ENCODE measurements around the gene CASZ1. TPM values are rescaled to one million over a fixed set of nuclear protein-coding genes. Genes with fewer than 3 reads are reported as not detected.

Gene CASZ1
- polyA plus RNA-seq, 3 donors, result 0.30 to 3.7 (median 0.50) TPM

GRCh38 chr1:10640843-10641553 is 155.4 kb downstream of the CASZ1 start:
- no peaks in the 10 kb centered on the region for H3K36me3 ChIP-seq (replicated peaks in 1 of 2; ENCODE audit: control insufficient read depth in 1 of 2, insufficient read depth in 2 of 2, low read length in 2 of 2)
- 91% methylated on average over 9 of the region's 16 CpGs for WGBS (ENCODE audit: insufficient coverage)
- no peaks in the 10 kb centered on the region for H3K4me1 Mint-ChIP-seq
- no peaks in the 10 kb centered on the region for H4K20me1 ChIP-seq (ENCODE audit: insufficient read depth, low read length)
- H3K79me2 ChIP-seq (ENCODE audit: insufficient read depth, low read length), result no peaks in the 10 kb centered on the region
- intact Hi-C loops (cut with micrococcal nuclease), result no loop called here
- no peaks in the 10 kb centered on the region for H3K9me3 ChIP-seq (replicated peaks in 1 of 2; ENCODE audit: control insufficient read depth in 1 of 2, insufficient read depth in 1 of 2, low read length in 2 of 2)
- no peak for DNase-seq
- peaks cover 23 to 37% (median 30%) of the 10 kb centered on the region in 3 donors for H3K27me3 Mint-ChIP-seq (ENCODE audit: low read depth in 3 of 3)
- no peak overlapping the region for H2AFZ ChIP-seq (ENCODE audit: insufficient read depth, low read depth, low read length, poor library complexity, severe bottlenecking)
- peak overlapping the region in 1 of 7 donors; percentile 69 for H3K27ac Mint-ChIP-seq
- no peaks in the 10 kb centered on the region for H3K4me1 ChIP-seq (ENCODE audit: control insufficient read depth in 1 of 2, insufficient read depth in 2 of 2, low read length in 2 of 2)
- H3K27me3 ChIP-seq (ENCODE audit: control insufficient read depth in 2 of 2, insufficient read depth in 2 of 2, low read length in 2 of 2), result peaks cover 5 to 23% of the 10 kb centered on the region in 2 donors
- H3K4me3 ChIP-seq (replicated peaks in 1 of 3; ENCODE audit: low read depth in 2 of 3, low read length in 3 of 3), result no peak overlapping the region
- TF ChIP-seq CTCF (IDR thresholded peaks at IDR 0.05), result no peak
- no peak overlapping the region for H3K9ac ChIP-seq (ENCODE audit: insufficient read depth, low read length, poor library complexity, severe bottlenecking)
- peaks cover 0 to 8% of the 10 kb centered on the region in 2 donors for H3K36me3 Mint-ChIP-seq
- no peak overlapping the region for H3K4me2 ChIP-seq (replicated peaks; ENCODE audit: extremely low read depth, low read length, poor library complexity, severe bottlenecking)
- no peak overlapping the region for H3K4me3 Mint-ChIP-seq
- no peak overlapping the region for H3K27ac ChIP-seq (ENCODE audit: low read depth in 1 of 2, low read length in 2 of 2)
- peaks cover 0 to 7% (median 5%) of the 10 kb centered on the region in 7 donors for H3K9me3 Mint-ChIP-seq

DNA sequence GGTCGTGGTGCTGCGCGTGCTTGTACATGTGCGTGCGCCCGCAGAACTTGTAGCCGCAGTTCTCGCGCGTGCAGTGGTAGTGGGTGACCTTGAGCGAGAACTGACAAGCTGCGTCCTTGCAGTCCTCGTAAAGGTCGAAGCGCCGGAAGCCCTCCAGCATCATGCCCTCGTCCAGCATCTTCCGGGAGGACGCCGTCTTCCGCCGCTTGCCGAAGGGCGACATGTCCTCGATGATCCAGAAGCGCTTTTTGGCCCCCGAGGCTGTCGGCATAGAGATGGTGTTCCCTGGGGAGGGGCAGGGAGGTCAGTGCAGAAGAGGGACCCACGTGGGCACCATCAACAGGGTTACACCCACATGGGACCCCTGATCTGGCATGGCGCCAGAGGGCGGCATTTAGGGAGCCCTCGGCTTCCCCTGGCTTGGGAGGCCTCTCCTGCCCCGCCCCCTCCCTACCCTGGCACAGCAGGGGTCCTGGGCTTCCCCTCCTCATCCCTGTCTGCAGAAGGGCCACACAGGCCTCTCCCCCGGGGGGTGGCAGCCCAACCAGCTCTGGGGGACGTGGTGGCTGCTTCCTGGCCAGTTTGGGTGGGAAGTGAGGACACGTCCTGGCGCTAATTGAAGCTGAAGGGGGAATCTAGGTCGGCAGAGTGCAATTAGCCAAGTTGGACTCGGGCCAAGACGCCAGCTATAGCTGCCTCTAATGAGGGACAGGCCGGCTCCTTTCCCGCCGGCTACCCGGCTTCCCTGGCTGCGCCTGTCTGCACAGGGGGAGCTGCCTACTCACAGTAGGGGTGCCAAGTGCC is 156.5 kb downstream of the CASZ1 start:
- Mint-ChIP-seq H3K9me3 (peaks cover 0 to 7% (median 5%) of the 10 kb centered on the region in 7 donors), H3K4me1 (no peaks in the 10 kb centered on the region), H3K27me3 (ENCODE audit: low read depth in 3 of 3) (peaks cover 23 to 43% (median 34%) of the 10 kb centered on the region in 3 donors), H3K27ac (no peak overlapping the region), H3K36me3 (peaks cover 0 to 8% of the 10 kb centered on the region in 2 donors), H3K4me3 (peak overlapping the region in 1 of 2 donors; percentile 70)
- 92% methylated on average over 32 of the region's 45 CpGs for WGBS (ENCODE audit: insufficient coverage)
- Histone ChIP-seq H3K36me3 (replicated peaks in 1 of 2; ENCODE audit: control insufficient read depth in 1 of 2, insufficient read depth in 2 of 2, low read length in 2 of 2) (no peaks in the 10 kb centered on the region), H3K27ac (ENCODE audit: low read depth in 1 of 2, low read length in 2 of 2) (no peak overlapping the region), H3K4me3 (replicated peaks in 1 of 3; ENCODE audit: low read depth in 2 of 3, low read length in 3 of 3) (no peak overlapping the region), H2AFZ (ENCODE audit: insufficient read depth, low read depth, low read length, poor library complexity, severe bottlenecking) (no peak overlapping the region), H3K79me2 (ENCODE audit: insufficient read depth, low read length) (no peaks in the 10 kb centered on the region), H3K4me1 (ENCODE audit: control insufficient read depth in 1 of 2, insufficient read depth in 2 of 2, low read length in 2 of 2) (no peaks in the 10 kb centered on the region), H4K20me1 (ENCODE audit: insufficient read depth, low read length) (no peaks in the 10 kb centered on the region), H3K27me3 (ENCODE audit: control insufficient read depth in 2 of 2, insufficient read depth in 2 of 2, low read length in 2 of 2) (peaks cover 5 to 23% of the 10 kb centered on the region in 2 donors), H3K9ac (ENCODE audit: insufficient read depth, low read length, poor library complexity, severe bottlenecking) (no peak overlapping the region), H3K9me3 (replicated peaks in 1 of 2; ENCODE audit: control insufficient read depth in 1 of 2, insufficient read depth in 1 of 2, low read length in 2 of 2) (no peaks in the 10 kb centered on the region), H3K4me2 (replicated peaks; ENCODE audit: extremely low read depth, low read length, poor library complexity, severe bottlenecking) (no peak overlapping the region)
- no peak for TF ChIP-seq CTCF (IDR thresholded peaks at IDR 0.05)
- intact Hi-C loops (cut with micrococcal nuclease), result no loop called here
- DNase-seq, result no peak

All from CD14-positive monocyte (primary cell).